GM23338 (cell line): ENCODE results near the gene CDKAL1. TPM values are rescaled to one million over a fixed set of nuclear protein-coding genes. Genes with fewer than 3 reads are reported as not detected.
A peak's percentile ranks its signal among the peaks of the same experiment; 100 is the strongest.

Source experiments
- ATAC-seq: fragments of 200-7000 bp; cut with Tn5 transposase; 3 replicates; pipeline ENCODE4 v1.9.1; 2020
- DNase-seq: peaks from one replicate; pipeline ENCODE4 v3.0.0-alpha.2; 2015; ENCODE audit warnings: low spot score
- H2AFZ ChIP-seq: fragments of 200-600 bp; sonication (generic); 2 replicates; pipeline ENCODE4 v1.8.0; 2016; ENCODE audit warnings: antibody characterized with exemption, mild to moderate bottlenecking, moderate library complexity
- H3F3A ChIP-seq: fragments of 200-600 bp; sonication (generic); replicated peaks from 2 replicates; pipeline ENCODE4 v1.8.0; 2017; ENCODE audit warnings: antibody characterized with exemption, mixed run types, low read depth
- H3K27ac ChIP-seq: fragments of 200-600 bp; sonication (generic); 2 replicates; pipeline ENCODE4 v1.6.1; 2016; ENCODE audit warnings: low read depth
- H3K27me3 ChIP-seq: fragments of 200-600 bp; sonication (generic); 2 replicates; pipeline ENCODE4 v1.8.0; 2016; ENCODE audit warnings: mild to moderate bottlenecking, mixed run types, moderate library complexity; ENCODE audit not compliant: insufficient read depth
- H3K36me3 ChIP-seq: fragments of 200-600 bp; sonication (generic); 2 replicates; pipeline ENCODE4 v1.8.0; 2016; ENCODE audit warnings: mild to moderate bottlenecking; ENCODE audit not compliant: insufficient read depth
- H3K4me1 ChIP-seq: fragments of 200-600 bp; sonication (generic); 2 replicates; pipeline ENCODE4 v1.8.0; 2016; ENCODE audit warnings: mild to moderate bottlenecking, moderate library complexity; ENCODE audit not compliant: insufficient read depth
- H3K4me2 ChIP-seq: fragments of 200-600 bp; sonication (generic); 2 replicates; pipeline ENCODE4 v1.7.1; 2017; ENCODE audit warnings: mixed run types
- H3K4me3 ChIP-seq: fragments of 200-600 bp; sonication (generic); 2 replicates; pipeline ENCODE4 v1.6.1; 2016; ENCODE audit warnings: mixed run types
- H3K79me2 ChIP-seq: fragments of 200-600 bp; sonication (generic); replicated peaks from 2 replicates; pipeline ENCODE4 v1.8.0; 2017; ENCODE audit warnings: mild to moderate bottlenecking; ENCODE audit not compliant: insufficient read depth
- H3K9me2 ChIP-seq: fragments of 200-600 bp; sonication (generic); 2 replicates; pipeline ENCODE4 v1.8.0; 2017; ENCODE audit not compliant: insufficient read depth
- H4K20me1 ChIP-seq: fragments of 200-600 bp; sonication (generic); replicated peaks from 2 replicates; pipeline ENCODE4 v1.8.0; 2017; ENCODE audit warnings: mild to moderate bottlenecking; ENCODE audit not compliant: insufficient read depth
- H3K27ac Mint-ChIP-seq: 2 replicates; pipeline ENCODE4 v1.8.0; 2020; ENCODE audit warnings: inconsistent platforms, mild to moderate bottlenecking, moderate library complexity, mixed read lengths
- H3K27me3 Mint-ChIP-seq: 3 replicates; pipeline ENCODE4 v1.8.0; 2022; ENCODE audit warnings: low read depth, mild to moderate bottlenecking, moderate library complexity, mixed read lengths, inconsistent platforms; ENCODE audit not compliant: insufficient read depth, poor library complexity
- H3K36me3 Mint-ChIP-seq: 3 replicates; pipeline ENCODE4 v1.8.0; 2021; ENCODE audit warnings: low read depth, mild to moderate bottlenecking, inconsistent platforms, moderate library complexity, mixed read lengths
- H3K4me1 Mint-ChIP-seq: 3 replicates; pipeline ENCODE4 v1.8.0; 2020; ENCODE audit warnings: mild to moderate bottlenecking, inconsistent platforms, mixed read lengths
- H3K4me3 Mint-ChIP-seq: 3 replicates; pipeline ENCODE4 v1.8.0; 2021; ENCODE audit warnings: moderate library complexity, mild to moderate bottlenecking, inconsistent platforms, mixed read lengths
- H3K9me3 Mint-ChIP-seq: 3 replicates; pipeline ENCODE4 v1.8.0; 2020; ENCODE audit warnings: moderate library complexity, mild to moderate bottlenecking, inconsistent platforms, mixed read lengths
- CREB1 ChIP-seq: fragments of 250-450 bp; sonication (Bioruptor Pico); IDR thresholded peaks from 2 replicates; pipeline ENCODE4 v1.5.0; 2020; ENCODE audit warnings: low read depth, mild to moderate bottlenecking, moderate library complexity
- EZH2 ChIP-seq: fragments of 200-600 bp; sonication (generic); IDR thresholded peaks from one replicate; pipeline ENCODE4 v1.8.0; 2017; ENCODE audit warnings: antibody characterized with exemption, mild to moderate bottlenecking, low read depth; ENCODE audit not compliant: unreplicated experiment
- EZH2phosphoT487 ChIP-seq: fragments of 200-600 bp; sonication (generic); IDR thresholded peaks from one replicate; pipeline ENCODE4 v1.8.1; 2018; ENCODE audit warnings: antibody characterized with exemption; ENCODE audit not compliant: unreplicated experiment
- NANOG ChIP-seq: IDR thresholded peaks from 2 replicates; pipeline ENCODE4 v1.6.1; 2016; ENCODE audit warnings: antibody characterized with exemption, borderline replicate concordance
- POLR2AphosphoS5 ChIP-seq: IDR thresholded peaks from 2 replicates; pipeline ENCODE4 v1.6.1; 2016; ENCODE audit warnings: antibody characterized with exemption, low read depth
- STAT1 ChIP-seq: IDR thresholded peaks from one replicate; pipeline ENCODE4 v1.6.1; 2016; ENCODE audit warnings: antibody characterized with exemption; ENCODE audit not compliant: unreplicated experiment
- ZNF114 ChIP-seq: fragments of 250-450 bp; sonication (Bioruptor Pico); IDR thresholded peaks from 2 replicates; pipeline ENCODE4 v1.5.0; 2020; ENCODE audit warnings: mild to moderate bottlenecking, moderate library complexity
- ZNF331 ChIP-seq: fragments of 250-450 bp; sonication (Bioruptor Pico); IDR thresholded peaks from 2 replicates; pipeline ENCODE4 v1.5.0; 2020; ENCODE audit warnings: low read depth, mild to moderate bottlenecking, moderate library complexity
- polyA plus RNA-seq: library from polyadenylated mRNA; unstranded; fragments of >200 nt; fragmentation: Nextera tagmentation; extraction: Ambion mirVana; gene quantifications from 2 replicates; pipeline ENCODE4 v1.2.1, GENCODE V29; 2016
- total RNA-seq: library from RNA; depleted of rRNA; stranded (reverse); fragments of >200 nt; shearing (Covaris generic); gene quantifications from 2 replicates; pipeline ENCODE4 v1.2.3, GENCODE V29; 2014
- TF ChIP-seq, protein P1 (sequence below): IDR thresholded peaks from one replicate; pipeline ENCODE4 v1.6.1; 2018; ENCODE audit warnings: antibody characterized with exemption; ENCODE audit not compliant: unreplicated experiment
- TF ChIP-seq, protein P2 (sequence below), 2 experiments: fragments of 200-600 bp in 1 of 2; sonication (generic) in 1 of 2; conservative IDR thresholded peaks; 2 replicates each; pipeline versions ENCODE4 v1.5.1 to v1.6.1; 2016 to 2017; ENCODE audit warnings: antibody characterized with exemption in 2 of 2, low read depth in 2 of 2, mild to moderate bottlenecking in 2 of 2, moderate library complexity in 1 of 2
- TF ChIP-seq, protein P3 (sequence below): fragments of 250-450 bp; sonication (Bioruptor Pico); IDR thresholded peaks from 2 replicates; pipeline ENCODE4 v1.5.0; 2020; ENCODE audit warnings: mild to moderate bottlenecking, moderate library complexity

CDKAL1 gene
- total and polyA plus RNA-seq, 2 experiments from 2014 or later = 17.8 to 35.0 TPM

DNA sequence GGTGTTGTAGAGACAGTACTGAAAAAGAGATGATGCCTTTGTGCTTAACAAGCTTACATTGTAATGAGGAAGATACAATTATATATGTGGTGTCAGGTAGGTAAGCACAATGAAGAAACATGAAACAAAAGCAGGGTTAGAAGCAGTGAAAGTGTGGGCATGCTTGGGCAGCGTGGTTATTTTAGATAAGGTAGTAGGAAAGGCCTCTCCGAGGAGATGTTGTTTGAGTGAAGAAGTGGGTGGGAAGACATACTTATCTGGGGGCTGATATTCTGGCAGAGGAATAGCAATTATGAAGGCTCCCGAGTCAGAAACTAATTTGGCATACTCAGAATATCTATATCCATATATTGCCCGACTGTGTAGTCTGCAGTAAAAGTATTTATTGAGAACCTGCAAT lies 4.7 kb downstream of the CDKAL1 start:
- no peaks in the 10 kb centered on the region for H3K9me2 ChIP-seq
- no peak overlapping the region for H3K4me2 ChIP-seq
- no peaks in the 10 kb centered on the region for H3K36me3 ChIP-seq
- no peak for ATAC-seq
- H3K27me3 ChIP-seq = no peaks in the 10 kb centered on the region
- no peak overlapping the region for H3K4me3 Mint-ChIP-seq
- peaks cover 8% of the 10 kb centered on the region; the same call in 1 of the 2 replicates for H3K4me1 ChIP-seq
- peak overlapping the region; percentile 45 for H3K27ac ChIP-seq
- peaks cover 6% of the 10 kb centered on the region for H3K27me3 Mint-ChIP-seq
- H3K79me2 ChIP-seq = peaks cover 90% of the 10 kb centered on the region
- peaks cover 5% of the 10 kb centered on the region; the same call in 2 of the 3 replicates for H3K4me1 Mint-ChIP-seq
- H3K4me3 ChIP-seq = no peak overlapping the region
- no peaks in the 10 kb centered on the region for H3K9me3 Mint-ChIP-seq
- TF ChIP-seq CREB1 (CRISPR knock-in tag) (no peak), POLR2AphosphoS5 (no peak), EZH2phosphoT487 (no peak), EZH2 (no peak), STAT1 (no peak), ZNF331 (CRISPR knock-in tag) (no peak)
- TF ChIP-seq, protein P1, sequence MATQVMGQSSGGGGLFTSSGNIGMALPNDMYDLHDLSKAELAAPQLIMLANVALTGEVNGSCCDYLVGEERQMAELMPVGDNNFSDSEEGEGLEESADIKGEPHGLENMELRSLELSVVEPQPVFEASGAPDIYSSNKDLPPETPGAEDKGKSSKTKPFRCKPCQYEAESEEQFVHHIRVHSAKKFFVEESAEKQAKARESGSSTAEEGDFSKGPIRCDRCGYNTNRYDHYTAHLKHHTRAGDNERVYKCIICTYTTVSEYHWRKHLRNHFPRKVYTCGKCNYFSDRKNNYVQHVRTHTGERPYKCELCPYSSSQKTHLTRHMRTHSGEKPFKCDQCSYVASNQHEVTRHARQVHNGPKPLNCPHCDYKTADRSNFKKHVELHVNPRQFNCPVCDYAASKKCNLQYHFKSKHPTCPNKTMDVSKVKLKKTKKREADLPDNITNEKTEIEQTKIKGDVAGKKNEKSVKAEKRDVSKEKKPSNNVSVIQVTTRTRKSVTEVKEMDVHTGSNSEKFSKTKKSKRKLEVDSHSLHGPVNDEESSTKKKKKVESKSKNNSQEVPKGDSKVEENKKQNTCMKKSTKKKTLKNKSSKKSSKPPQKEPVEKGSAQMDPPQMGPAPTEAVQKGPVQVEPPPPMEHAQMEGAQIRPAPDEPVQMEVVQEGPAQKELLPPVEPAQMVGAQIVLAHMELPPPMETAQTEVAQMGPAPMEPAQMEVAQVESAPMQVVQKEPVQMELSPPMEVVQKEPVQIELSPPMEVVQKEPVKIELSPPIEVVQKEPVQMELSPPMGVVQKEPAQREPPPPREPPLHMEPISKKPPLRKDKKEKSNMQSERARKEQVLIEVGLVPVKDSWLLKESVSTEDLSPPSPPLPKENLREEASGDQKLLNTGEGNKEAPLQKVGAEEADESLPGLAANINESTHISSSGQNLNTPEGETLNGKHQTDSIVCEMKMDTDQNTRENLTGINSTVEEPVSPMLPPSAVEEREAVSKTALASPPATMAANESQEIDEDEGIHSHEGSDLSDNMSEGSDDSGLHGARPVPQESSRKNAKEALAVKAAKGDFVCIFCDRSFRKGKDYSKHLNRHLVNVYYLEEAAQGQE = no peak
- TF ChIP-seq, protein P2, sequence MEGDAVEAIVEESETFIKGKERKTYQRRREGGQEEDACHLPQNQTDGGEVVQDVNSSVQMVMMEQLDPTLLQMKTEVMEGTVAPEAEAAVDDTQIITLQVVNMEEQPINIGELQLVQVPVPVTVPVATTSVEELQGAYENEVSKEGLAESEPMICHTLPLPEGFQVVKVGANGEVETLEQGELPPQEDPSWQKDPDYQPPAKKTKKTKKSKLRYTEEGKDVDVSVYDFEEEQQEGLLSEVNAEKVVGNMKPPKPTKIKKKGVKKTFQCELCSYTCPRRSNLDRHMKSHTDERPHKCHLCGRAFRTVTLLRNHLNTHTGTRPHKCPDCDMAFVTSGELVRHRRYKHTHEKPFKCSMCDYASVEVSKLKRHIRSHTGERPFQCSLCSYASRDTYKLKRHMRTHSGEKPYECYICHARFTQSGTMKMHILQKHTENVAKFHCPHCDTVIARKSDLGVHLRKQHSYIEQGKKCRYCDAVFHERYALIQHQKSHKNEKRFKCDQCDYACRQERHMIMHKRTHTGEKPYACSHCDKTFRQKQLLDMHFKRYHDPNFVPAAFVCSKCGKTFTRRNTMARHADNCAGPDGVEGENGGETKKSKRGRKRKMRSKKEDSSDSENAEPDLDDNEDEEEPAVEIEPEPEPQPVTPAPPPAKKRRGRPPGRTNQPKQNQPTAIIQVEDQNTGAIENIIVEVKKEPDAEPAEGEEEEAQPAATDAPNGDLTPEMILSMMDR (conservative IDR thresholded peaks at IDR 0.05; ENCODE audit: low read depth in 2 of 2) = no peak
- H3K27ac Mint-ChIP-seq = no peak overlapping the region
- H3K36me3 Mint-ChIP-seq = peaks cover 13% of the 10 kb centered on the region; the same call in 1 of the 3 replicates
- DNase-seq = no peak
- no peaks in the 10 kb centered on the region for H3F3A ChIP-seq
- peaks cover 12% of the 10 kb centered on the region for H4K20me1 ChIP-seq
- H2AFZ ChIP-seq = no peak overlapping the region

DNA sequence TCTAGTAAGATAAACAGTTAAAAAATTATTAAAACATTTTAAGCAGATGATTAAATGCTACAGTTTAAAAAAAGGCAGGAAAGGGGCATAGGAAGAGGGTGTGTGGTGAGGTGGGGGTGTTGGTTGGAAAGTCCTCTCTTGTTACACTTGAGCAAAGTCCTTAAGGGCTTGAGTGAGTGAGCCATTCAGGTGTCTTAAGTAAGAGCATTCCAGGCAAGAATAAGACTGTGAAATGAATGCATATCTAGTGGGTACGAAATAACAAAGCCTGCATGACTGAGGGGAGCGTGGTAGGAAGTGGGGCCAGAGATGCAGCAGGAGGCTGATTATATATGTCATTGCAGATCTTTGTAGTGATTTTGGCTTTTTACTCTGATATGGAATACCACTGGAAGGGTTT lies 5.1 kb downstream of the CDKAL1 start:
- Histone ChIP-seq H4K20me1 (peaks cover 12% of the 10 kb centered on the region), H3K4me2 (no peak overlapping the region), H3F3A (no peaks in the 10 kb centered on the region), H3K27me3 (no peaks in the 10 kb centered on the region), H2AFZ (no peak overlapping the region), H3K4me1 (peaks cover 7% of the 10 kb centered on the region; the same call in 1 of the 2 replicates), H3K4me3 (no peak overlapping the region), H3K9me2 (no peaks in the 10 kb centered on the region), H3K79me2 (peaks cover 93% of the 10 kb centered on the region), H3K36me3 (no peaks in the 10 kb centered on the region), H3K27ac (no peak overlapping the region; the same call in 1 of the 2 replicates)
- H3K4me1 Mint-ChIP-seq = peaks cover 5% of the 10 kb centered on the region; the same call in 2 of the 3 replicates
- H3K36me3 Mint-ChIP-seq = peaks cover 16% of the 10 kb centered on the region; the same call in 1 of the 3 replicates
- H3K4me3 Mint-ChIP-seq = no peak overlapping the region
- H3K27ac Mint-ChIP-seq = no peak overlapping the region
- H3K27me3 Mint-ChIP-seq = peaks cover 3% of the 10 kb centered on the region
- ATAC-seq (no peak), DNase-seq (no peak)
- H3K9me3 Mint-ChIP-seq = no peaks in the 10 kb centered on the region
- no peak for TF ChIP-seq EZH2
- no peak for TF ChIP-seq NANOG
- no peak for TF ChIP-seq ZNF331 (CRISPR knock-in tag)
- no peak for TF ChIP-seq STAT1
- TF ChIP-seq EZH2phosphoT487 = no peak
- TF ChIP-seq, protein P3, sequence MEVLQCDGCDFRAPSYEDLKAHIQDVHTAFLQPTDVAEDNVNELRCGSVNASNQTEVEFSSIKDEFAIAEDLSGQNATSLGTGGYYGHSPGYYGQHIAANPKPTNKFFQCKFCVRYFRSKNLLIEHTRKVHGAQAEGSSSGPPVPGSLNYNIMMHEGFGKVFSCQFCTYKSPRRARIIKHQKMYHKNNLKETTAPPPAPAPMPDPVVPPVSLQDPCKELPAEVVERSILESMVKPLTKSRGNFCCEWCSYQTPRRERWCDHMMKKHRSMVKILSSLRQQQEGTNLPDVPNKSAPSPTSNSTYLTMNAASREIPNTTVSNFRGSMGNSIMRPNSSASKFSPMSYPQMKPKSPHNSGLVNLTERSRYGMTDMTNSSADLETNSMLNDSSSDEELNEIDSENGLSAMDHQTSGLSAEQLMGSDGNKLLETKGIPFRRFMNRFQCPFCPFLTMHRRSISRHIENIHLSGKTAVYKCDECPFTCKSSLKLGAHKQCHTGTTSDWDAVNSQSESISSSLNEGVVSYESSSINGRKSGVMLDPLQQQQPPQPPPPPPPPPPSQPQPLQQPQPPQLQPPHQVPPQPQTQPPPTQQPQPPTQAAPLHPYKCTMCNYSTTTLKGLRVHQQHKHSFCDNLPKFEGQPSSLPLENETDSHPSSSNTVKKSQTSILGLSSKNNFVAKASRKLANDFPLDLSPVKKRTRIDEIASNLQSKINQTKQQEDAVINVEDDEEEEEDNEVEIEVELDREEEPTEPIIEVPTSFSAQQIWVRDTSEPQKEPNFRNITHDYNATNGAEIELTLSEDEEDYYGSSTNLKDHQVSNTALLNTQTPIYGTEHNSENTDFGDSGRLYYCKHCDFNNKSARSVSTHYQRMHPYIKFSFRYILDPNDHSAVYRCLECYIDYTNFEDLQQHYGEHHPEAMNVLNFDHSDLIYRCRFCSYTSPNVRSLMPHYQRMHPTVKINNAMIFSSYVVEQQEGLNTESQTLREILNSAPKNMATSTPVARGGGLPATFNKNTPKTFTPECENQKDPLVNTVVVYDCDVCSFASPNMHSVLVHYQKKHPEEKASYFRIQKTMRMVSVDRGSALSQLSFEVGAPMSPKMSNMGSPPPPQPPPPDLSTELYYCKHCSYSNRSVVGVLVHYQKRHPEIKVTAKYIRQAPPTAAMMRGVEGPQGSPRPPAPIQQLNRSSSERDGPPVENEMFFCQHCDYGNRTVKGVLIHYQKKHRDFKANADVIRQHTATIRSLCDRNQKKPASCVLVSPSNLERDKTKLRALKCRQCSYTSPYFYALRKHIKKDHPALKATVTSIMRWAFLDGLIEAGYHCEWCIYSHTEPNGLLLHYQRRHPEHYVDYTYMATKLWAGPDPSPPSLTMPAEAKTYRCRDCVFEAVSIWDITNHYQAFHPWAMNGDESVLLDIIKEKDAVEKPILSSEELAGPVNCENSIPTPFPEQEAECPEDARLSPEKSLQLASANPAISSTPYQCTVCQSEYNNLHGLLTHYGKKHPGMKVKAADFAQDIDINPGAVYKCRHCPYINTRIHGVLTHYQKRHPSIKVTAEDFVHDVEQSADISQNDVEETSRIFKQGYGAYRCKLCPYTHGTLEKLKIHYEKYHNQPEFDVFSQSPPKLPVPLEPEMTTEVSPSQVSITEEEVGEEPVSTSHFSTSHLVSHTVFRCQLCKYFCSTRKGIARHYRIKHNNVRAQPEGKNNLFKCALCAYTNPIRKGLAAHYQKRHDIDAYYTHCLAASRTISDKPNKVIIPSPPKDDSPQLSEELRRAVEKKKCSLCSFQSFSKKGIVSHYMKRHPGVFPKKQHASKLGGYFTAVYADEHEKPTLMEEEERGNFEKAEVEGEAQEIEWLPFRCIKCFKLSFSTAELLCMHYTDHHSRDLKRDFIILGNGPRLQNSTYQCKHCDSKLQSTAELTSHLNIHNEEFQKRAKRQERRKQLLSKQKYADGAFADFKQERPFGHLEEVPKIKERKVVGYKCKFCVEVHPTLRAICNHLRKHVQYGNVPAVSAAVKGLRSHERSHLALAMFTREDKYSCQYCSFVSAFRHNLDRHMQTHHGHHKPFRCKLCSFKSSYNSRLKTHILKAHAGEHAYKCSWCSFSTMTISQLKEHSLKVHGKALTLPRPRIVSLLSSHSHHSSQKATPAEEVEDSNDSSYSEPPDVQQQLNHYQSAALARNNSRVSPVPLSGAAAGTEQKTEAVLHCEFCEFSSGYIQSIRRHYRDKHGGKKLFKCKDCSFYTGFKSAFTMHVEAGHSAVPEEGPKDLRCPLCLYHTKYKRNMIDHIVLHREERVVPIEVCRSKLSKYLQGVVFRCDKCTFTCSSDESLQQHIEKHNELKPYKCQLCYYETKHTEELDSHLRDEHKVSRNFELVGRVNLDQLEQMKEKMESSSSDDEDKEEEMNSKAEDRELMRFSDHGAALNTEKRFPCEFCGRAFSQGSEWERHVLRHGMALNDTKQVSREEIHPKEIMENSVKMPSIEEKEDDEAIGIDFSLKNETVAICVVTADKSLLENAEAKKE (CRISPR knock-in tag) = no peak
- no peak for TF ChIP-seq ZNF114 (CRISPR knock-in tag)
